Stimulated activated CD4-positive, alpha-beta T cell treated with anti-CD3 and anti-CD28 coated beads, Interleukin-1b, Interleukin-23, amount 100 ng/mL, for 24 hours (primary cell): ENCODE data around the gene IL22RA2.

ENCODE experiments used
- DNase-seq, 4 experiments: peaks; one replicate each; pipeline ENCODE4 v3.0.0-alpha.2; 2020; ENCODE audit warnings: low read depth in 4 of 4, low spot score in 1 of 4

The IL22RA2 gene

GRCh38 chr6:137197684-137198645 lies 24.5 kb upstream of the IL22RA2 start:
- no peak for DNase-seq

- no peak for DNase-seq
These were observed 20.0 kb upstream of the IL22RA2 start for GRCh38 chr6:137193256-137194070.

DNA sequence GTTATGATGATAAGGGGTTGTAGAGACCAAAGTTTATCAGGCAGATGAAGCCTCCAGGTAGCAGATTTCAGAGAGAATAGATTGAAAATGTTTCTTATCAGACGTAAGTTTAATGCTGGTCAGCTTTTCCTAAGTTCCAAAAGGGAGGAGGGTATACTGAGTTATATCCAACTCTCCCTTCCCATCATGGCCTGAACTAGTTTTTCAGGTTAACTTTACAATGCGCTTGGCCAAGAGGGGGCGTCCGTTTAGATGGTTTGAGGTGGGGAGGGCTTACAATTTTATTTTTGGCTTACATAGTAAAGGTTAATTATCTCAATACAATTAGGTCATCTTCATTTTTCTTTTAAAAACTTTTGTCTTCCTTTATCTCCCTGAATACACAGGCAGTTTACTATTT lies 19.4 kb upstream of the IL22RA2 start:
- DNase-seq = no peak

DNA sequence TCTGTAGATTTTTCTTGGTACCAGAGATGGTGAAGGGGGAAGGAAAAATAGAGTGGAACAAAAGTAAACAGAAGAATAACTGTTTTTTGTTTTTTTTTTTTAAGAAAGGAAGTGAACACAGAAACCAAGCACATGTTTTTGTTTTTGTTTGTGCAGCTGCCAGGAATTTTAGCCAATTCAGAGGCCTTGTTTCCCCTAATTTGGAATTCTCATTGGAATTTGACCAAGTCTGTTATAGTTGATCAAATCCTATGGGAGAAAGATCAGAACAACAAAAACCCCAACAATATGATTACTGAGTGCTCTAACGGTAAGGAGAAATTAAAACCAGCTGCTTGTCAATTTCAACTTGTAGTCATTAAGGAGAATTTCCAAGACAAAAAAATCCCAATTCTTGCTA lies 18.2 kb upstream of the IL22RA2 start:
- DNase-seq = no peak

DNA sequence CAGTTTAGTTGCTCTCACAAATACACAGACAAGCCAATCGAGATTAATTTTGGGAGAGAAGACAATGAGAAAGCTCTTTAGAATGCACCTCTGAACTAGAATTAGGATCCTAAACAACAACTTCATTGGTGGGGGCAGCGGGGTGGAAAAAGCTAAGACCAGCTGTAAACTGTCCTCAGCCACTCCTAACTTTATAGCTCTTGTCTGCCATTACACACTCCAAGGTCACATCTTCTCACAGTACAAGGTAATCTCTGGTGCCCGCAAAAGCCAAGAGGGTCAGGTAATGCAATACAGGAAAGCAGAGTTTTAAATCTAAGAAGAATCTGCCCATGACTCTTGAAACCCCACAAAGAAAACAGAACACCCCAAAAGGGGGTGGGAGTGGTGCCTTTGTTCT lies 17.8 kb upstream of the IL22RA2 start:
- DNase-seq = no peak

GRCh38 chr6:137190583-137191094 lies 17.2 kb upstream of the IL22RA2 start:
- no peak for DNase-seq

GRCh38 chr6:137188855-137189254 lies 15.4 kb upstream of the IL22RA2 start:
- no peak for DNase-seq

DNA sequence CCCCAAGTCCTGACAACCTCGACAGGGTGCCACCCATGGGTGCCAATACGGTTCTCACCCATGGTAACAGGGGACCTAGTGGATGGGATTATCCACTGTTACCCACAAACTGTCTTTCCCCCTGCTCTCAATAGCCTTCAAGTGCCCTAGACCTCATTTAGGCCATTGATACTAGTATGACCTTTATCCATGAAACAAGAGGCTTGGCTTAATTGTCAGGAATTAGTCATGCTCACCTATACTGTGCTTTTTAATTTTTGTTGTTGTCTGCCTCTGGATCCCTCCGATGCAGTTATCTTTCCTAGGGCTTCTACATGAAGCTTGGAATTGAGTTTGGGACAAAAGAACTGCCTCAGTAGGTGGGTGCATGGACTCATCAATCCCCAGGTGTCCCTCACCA lies 11.8 kb upstream of the IL22RA2 start:
- DNase-seq = no peak

DNA sequence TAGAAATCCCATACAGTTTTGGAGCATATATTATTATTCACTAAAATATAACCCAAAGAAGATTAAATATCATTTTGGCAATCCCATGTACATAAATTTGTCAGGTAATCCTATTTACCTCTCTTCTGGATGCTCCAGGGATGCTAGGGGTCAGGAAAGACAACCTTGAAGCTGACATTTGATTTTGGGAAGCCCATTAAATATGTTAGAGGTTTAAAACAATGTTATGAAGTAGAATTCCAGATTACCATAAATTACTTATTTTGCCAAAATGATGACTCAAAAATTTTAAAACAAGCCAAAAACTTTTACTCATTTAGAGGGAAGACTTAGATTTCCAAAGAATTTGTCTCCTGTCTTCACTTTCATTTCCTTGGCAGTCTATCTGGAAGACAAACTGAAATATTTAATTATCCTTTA lies 9.2 kb upstream of the IL22RA2 start:
- no peak for DNase-seq

GRCh38 chr6:137181891-137182653 lies 8.6 kb upstream of the IL22RA2 start:
- no peak for DNase-seq

DNA sequence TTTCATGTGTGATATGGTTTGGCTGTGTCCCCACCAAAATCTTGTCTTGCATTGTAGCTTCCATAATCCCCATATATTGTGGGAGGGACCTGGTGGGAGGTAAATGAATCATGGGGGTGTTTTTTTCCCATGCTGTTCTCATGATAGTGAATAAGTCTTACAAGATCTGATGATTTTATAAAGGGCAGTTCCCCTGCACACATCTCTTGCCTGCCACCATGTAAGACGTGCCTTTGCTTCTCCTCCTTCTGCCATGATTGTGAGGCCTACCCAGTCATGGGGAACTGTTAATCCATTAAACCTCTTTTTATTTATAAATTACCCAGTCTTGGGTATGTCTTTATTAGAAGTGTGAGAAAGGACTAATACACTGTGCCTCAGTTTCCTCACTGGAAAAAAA lies 4.2 kb upstream of the IL22RA2 start:
- no peak for DNase-seq

DNA sequence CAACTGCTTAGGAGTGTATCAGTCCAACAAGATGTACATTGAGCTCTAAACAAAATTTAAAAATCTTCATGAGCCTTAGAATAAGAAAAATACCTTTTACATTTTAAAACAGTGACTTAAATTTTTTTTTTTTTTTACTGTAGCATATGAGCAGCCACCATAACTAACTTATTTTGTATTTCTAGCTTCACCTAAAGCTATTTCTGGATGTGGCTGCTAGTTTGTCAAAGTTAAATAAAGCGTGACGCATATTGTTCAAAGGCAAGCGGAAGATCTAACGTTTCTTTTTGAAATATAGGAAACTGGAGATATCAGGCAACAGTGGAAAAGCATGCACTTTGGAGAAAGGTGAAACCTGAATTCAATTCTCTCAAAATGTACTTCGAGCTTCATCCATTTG lies 3.3 kb upstream of the IL22RA2 start:
- DNase-seq = no peak

DNA sequence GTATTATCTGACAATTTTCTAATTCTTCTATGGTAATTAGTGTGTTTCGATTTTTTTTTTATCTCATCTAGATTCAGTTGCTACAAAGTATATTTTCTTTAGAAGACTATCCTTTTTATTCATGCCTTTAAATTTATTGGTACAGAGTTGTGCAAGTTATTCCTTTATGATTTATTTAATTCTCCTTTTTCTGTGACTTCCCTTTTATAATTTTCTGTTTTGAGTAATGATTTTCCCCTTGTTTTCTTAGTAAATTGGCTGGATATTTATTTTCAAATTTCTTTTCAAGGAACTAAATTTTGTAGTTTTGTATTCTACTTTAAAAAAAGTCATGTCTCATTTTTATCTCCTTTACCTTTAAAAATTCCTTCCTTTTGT lies 2.4 kb upstream of the IL22RA2 start:
- no peak for DNase-seq

GRCh38 chr6:137175157-137175867 lies 1.9 kb upstream of the IL22RA2 start:
- DNase-seq = no peak

GRCh38 chr6:137172734-137173431 lies 561 bp downstream of the IL22RA2 start:
- no peak for DNase-seq

GRCh38 chr6:137171824-137172733 lies 1.4 kb downstream of the IL22RA2 start:
- no peak for DNase-seq

GRCh38 chr6:137171053-137171374 lies 2.4 kb downstream of the IL22RA2 start:
- no peak for DNase-seq

DNA sequence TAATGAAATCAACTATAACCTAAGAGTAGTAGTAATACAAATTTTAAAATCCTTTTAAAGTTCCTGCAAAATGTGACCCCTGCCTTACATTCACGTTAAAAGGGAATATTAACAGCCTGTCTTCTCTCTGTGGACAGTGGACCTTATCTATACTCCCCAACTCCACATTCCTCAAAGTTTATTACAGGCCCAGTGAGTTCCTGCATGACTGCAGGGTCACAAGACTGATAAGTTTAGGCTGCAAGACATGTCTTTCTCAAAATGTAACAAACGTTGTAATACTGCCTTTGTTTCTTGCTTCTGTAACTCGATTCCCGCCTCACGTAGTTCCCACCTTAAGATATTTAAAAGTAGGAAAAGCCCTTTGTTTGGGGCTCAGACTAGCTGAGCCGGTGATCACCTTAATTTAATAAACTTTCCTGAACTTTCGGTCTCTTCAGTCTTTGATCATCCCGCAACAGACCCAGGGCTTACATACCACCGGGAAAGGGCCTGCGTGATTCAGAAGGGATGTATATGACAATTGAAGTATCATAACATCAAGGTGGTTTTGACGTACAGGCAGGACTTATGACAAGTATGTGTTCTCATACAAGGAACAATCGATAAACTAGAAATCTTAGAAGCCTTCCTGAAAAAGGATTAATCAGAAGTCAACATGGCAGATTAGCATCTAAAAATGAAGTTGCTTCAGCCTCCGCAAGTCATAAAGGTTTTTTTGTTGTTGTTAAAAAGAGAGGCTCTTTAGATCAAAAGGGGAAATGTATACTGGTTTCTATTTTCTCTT lies 3.0 kb downstream of the IL22RA2 start:
- DNase-seq = no peak
